ENCODE data around the gene NHSL1. TPM values are rescaled to one million over a fixed set of nuclear protein-coding genes. Genes with fewer than 3 reads are reported as not detected.
"Not testable (repeated sequence)": the region's sequence is repeated elsewhere in the genome, so short reads cannot be mapped to it uniquely, and the experiment has no call there.

NHSL1 gene
- polyA plus RNA-seq, 3 donors, result 10.1 to 11.6 (median 10.8) TPM

DNA sequence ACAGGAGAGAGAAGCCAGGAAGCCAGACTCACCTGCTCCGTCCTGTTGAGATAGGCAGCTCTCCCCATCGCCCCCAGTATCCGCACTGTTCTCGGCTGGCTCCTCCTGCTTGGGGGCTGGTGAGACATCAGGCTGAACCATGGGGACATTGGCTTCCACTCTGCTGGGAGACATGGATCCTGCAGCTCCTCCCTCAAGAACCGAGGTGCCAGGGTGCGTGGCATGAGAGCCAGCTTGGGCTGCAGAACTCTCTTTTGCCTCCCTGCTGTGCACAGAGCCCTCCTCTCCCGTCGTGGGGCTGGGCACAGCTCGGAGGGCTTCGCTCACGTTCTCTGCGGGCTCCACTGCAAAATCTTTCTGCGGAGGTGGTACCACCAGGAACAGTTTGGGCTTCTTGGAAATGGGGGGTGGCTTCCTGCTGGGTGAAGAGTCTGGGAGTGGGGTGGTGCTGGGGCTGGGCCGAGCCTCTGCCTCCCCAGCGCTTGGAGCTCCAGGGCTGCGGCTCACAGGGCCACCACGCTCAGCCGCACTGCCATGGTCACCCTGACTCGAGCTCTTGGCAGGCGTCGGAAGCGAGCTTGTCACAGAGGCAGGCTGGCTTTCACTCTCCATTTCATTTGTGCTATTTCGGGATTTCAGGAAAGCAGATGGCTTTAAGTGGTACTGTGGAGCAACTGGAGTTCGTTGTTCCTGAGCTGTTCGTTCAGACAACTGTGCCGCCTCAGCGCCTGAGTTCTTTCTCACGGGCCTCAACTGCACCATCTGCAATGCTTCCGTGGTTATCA, 68.7 kb downstream of the NHSL1 start:
- DNase-seq (ENCODE audit: low read depth in 3 of 3, low spot score in 2 of 3), result no peak

DNA sequence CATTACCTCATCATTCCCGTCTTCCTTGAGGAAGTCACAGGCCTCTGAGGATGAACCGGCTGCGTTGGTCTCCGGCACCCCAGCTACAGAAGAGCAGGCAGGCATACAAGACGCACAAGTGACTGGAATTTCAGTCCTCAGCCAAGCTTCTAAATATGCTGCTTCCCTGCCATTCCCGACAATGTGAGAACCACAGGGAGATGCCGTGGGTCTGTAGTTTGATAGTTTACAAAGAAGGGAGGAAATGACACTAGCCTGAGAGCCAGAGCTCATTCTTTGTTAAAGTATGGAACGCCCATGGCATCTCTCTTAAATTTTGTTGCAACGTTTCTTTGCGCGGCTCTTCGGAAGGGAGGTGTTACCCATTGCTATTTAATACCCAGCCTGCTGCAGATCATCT, 69.5 kb downstream of the NHSL1 start:
- DNase-seq (ENCODE audit: low read depth in 3 of 3, low spot score in 2 of 3), result no peak

DNA sequence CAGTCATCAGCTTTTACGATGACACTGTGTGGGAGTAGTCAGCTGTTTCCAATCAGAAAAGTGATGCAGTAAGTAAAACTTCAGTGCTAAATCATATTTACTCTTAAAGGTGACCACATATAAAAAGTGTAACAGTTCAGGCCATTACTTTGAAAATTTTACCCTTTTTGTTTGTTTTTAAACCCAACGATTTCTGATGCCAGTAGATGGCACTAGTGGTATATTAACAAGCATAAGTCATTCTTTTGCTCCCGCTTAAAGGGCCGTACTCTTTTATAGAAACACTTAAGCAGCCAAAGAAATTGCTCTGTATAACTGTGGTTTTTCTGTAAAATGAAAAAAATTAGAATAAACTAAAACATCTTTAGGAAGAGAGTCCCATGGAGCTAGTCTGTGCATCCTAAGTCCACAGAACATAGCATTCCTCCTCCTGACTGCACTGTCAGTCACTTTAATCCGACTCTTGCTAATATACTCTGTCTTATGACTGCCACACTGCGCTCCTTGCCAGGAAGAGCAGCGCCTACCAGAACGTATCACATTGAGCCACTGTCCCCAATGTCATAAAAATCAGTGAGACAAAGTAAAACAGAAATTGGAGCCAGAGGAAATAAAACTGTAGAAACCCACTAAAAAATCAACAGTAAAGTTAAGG, 70.2 kb downstream of the NHSL1 start:
- peak in 1 of 3 donors; percentile 40 for DNase-seq (ENCODE audit: low read depth in 3 of 3, low spot score in 2 of 3)

DNA sequence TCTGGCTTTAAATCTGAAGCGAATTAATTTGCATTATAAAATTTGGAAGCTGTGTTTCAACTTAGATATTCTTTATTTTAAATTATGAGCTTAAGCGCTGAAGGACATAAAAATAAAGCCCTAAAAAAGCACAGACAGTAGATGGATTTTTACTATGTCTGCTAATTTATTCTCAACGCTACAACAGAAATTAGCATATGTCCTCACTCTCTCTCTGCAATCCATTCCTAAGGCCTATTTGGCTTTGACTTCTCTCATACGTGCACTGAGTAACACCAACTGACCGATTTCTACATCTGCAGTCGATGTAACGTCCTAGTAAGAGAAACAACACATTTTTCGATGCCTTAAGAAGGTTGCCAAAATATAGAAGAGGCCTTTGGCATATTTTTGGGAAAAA, 71.6 kb downstream of the NHSL1 start:
- DNase-seq (ENCODE audit: low read depth in 3 of 3, low spot score in 2 of 3), result no peak

DNA sequence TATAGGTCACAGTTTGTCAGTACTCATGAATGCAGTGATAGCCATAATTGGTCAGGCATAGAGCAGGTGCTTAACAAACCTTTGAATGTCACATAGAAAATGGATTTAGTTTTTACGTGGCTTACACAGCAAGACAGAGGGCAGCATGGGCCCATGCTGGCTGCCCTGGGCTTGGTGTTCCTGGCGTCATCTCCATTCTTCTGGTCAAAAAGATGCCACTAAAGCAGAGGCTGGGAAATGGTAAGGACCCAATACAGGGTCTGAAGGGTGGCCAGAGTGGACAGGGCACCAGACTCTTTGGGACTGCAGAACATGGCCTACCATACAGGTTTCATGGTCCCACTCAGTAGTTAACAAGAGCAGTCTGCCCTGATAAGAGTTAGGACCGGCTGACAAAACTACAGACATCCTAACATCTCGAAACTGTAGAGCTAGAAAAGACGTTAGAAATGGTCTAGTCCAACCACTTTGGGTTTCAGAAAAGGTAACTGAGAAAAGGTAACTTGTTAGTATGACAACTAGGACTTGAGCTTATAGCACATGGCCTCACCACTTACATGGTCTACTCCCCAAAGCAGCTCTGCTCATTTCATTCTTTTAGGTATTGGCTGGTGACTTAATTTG, 72.7 kb downstream of the NHSL1 start:
- DNase-seq (ENCODE audit: low read depth in 3 of 3, low spot score in 2 of 3), result no peak

DNA sequence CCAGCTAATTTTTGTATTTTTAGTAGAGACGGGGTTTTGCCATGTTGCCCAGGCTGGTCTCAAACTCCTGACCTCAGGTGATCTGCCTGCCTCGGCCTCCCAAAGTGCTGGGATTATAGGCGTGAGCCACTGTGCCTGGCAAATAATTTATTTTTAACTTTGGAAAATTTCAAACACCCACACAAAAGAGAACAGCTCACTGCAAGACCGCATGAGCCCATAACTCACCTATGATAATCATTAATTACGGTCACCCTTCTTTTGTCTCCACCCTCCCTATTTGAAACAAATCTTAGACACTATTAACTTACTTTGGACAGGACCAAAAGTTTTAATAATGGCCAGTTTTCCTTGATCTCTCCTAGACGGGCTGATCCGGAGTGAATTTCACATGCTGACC, 74.0 kb downstream of the NHSL1 start:
- DNase-seq (ENCODE audit: low read depth in 3 of 3, low spot score in 2 of 3), result not testable (repeated sequence)

DNA sequence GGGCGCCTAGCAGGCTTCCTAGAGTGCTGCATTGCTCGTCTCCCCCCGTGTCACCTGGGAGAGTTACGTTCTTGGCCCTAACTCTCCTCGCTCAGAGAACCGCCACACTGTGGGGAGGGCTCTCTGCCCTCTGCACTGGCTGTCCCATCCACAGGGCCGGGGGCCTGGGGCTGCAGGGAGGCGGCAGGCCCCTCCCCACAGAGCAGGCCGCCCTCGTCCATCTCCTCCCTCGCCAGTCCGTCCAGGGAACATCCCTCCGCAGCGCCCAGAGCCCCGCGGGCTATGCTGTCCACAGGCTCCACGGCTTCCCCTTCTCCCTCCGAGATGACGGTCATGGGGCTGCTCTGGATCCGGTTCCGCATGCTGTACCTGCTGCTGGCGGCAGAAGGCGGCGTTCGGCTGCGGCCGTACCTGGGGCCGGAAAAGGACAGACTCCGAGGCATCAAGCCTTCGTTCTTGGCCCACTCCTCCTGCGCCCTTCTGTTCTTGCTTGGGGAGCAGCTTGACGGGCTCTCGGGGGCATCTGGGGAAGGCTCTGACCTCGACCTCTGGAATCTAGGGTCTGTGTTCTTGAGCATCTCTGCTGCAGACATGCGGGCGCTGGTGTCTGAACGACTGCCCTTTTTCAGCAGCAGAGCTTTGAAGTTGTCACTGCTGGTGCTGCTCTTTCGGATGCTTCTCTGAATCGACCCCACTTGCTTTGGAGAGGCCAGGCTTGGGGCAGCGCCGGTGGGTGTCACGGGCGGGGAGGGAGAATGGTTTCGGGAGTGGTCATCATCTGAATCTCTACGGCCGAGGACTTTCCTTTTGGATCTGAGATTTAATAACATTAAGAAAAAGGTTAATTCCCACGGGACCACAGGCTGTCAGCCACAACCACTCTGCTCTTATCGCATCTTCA, 75.0 kb downstream of the NHSL1 start:
- DNase-seq (ENCODE audit: low read depth in 3 of 3, low spot score in 2 of 3), result no peak

DNA sequence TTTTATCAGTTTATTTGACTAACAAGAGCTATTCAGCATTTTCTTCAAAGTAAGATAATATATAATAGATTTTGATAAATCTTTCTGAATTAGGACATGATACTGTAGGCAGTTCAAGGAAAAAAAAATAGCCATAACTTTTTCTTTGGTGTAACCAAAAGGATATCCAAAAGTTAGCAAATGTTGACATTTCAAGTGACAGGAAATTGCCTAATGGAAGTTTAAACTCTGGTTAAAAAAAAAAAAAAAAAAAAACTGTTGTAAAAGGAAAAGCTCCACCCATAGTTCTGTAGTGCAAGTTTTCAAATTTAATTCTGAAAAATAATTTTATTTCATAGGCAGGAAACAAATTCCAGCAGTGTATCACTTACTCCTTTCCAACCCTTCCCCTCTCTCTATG, 76.4 kb downstream of the NHSL1 start:
- no peak for DNase-seq (ENCODE audit: low read depth in 3 of 3, low spot score in 2 of 3)

DNA sequence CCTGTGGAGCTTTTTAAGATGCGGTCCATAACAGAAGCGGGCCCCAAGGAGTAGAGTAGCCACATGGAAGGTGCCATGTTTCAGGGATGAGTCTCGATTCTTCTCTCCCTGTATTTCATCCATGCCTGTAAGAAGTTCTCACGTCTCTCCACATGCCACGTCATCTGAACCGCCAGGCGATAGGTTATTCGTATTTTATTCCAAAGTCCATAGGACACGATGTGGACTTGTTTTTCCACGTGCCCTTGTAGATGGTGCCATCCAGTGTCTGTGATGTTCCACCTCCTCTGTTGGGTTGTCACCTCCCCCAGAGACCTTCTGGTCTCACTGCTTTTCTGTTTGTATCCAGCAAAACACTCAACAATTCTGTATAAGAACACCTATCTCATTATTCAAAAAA, 77.7 kb downstream of the NHSL1 start:
- no peak for DNase-seq (ENCODE audit: low read depth in 3 of 3, low spot score in 2 of 3)

DNA sequence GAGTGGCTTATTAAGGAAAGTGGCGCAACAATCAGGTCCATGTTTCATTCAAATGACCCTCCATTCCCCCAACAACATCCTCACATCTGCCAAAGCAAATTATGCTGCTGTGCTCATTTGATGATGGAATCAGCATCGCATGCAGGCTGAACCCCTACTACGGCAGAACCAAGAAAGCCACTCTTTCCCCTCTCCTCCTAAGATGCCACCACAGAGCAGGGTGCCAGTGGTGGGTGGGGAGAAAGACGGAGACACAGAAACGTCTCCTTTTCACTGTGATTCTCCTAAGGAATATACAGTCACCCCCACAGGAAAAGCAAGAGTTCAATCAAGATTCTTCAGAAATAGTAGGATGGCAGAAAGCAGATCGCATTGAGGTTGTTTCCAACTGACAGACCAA, 78.2 kb downstream of the NHSL1 start:
- DNase-seq (ENCODE audit: low read depth in 3 of 3, low spot score in 2 of 3), result no peak

DNA sequence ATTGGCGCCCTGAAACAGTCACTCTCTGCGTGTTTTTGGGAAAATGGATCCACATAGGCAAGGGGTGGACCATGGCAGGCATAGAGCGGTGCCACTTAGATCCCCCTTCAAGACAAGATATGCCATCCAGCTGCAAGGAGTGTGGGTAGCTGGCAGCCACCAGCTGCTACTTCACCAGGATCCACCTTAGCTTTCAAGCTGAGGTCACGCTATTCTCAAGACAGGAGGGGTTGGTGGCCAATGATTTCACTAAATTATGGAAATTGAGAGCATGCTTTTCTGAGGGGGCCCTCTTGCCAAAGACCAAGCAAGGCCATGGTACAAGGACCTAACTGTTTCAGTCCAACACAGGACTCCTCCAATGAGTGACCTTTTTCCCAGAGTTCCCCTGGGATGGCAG, 78.9 kb downstream of the NHSL1 start:
- DNase-seq (ENCODE audit: low read depth in 3 of 3, low spot score in 2 of 3), result no peak

DNA sequence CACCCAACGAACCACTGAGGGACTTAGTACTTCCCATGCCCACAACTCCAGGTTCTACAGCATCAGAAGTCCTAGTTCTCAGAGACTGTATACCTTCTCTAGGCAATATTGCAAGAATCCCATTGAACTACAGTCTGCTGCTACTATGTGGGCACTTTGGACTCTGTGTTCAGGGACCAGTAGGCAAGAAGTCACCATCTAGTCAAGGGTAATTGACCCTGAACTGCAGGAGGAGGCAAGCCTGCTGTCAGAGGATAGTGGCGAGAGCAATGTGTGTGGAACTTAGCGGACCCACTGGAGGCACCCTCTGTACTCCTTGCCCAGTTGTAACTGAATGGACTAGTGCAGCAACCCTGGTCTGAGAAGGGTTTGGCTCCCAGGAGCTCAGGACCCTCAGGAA, 79.5 kb downstream of the NHSL1 start:
- DNase-seq (ENCODE audit: low read depth in 3 of 3, low spot score in 2 of 3), result no peak

DNA sequence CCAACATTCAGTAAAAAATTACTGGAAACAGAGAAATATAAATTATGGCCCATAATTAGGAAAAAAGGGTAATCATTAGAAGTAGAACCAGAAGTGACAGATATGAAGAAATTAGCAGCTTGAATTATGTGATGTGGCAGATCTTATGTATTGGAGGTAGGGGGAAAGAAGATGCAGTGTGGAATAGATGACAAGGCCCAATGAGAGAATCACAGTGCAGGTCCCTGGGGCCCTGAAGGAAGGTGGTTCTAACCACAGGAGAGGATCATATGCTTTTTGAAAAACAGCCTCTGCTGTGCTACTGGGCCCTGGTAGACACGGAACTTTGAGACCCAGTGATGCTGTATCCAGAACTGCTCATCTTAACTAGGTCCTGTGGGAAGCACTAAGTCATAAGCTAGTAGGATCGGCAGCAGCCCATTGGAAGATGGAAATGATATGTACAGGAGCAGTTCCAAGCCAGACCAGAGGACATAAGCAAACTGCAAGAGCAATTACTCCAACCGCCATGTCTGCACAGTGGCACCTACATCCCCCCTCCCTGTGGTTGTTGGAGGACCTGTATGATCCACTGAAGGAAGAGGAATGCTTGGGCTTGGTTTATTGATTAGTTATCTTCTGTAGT, 81.1 kb downstream of the NHSL1 start:
- DNase-seq (ENCODE audit: low read depth in 3 of 3, low spot score in 2 of 3), result no peak

DNA sequence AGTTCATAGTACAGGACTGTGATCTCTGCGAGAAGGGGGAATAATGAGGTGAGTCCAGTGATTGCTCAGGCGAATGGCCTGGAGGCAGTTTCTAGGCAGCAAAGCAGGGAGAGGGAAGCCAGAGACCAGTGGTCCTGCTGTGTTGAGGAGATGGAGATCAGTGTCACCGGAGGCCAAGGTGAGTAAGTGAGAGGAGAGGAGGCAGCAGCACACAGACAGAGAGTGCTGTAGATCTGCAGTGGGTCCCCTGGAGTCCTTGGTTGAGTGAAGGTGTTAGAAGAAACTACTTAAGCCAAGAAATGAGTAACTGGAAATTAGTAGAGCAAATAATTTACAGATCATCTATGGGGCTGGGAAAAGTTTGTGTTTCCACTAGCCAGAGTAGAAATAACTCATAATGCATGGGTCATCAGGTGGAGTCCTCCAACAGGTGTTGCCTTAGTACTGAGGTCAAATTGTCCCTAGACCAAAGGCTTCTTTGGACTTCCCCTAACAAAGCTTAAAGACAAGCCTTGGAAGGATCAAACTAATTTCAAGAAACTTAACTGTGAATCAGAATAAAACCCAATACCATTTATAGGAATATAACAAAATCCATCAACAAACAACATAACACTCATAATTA, 81.7 kb downstream of the NHSL1 start:
- no peak for DNase-seq (ENCODE audit: low read depth in 3 of 3, low spot score in 2 of 3)

DNA sequence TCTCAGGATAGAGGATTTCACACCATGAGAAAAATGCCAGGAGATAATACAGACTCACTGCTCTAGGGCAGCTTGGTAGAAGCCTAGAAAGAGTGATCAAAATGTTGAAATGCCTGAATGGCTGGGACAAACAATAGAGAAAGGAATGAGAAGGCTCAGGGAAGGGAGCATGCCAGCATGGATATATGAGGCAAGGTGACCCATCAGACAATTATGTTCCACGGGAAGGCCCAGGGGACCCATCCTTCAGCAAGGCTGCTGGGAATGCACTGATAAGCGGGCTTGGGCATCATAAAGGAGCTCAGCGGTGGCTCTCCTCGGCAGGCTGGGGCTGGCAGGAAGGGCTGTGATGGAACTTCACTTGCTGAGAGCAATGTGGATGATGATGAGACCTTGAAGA, 83.1 kb downstream of the NHSL1 start:
- DNase-seq (ENCODE audit: low read depth in 3 of 3, low spot score in 2 of 3), result no peak

DNA sequence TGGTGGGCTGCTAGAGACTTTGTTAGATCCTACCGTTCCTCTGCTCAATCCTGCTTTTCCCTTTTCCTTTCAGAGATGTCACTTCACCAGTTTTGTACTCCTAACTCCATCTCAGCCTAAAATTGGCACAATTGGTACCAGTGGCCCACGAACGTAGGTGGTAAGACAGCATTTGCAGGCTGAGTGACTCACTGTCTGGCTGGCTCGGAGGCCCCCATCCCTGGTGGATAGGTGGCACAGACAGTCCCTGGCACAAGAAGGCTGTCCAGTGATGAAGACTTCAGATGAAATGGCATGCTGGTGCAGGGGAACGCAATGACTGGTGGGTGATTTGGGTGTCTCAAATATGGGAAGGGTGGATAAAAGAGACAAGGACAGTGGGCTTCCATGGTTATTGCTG, 84.2 kb downstream of the NHSL1 start:
- DNase-seq (ENCODE audit: low read depth in 3 of 3, low spot score in 2 of 3), result no peak

DNA sequence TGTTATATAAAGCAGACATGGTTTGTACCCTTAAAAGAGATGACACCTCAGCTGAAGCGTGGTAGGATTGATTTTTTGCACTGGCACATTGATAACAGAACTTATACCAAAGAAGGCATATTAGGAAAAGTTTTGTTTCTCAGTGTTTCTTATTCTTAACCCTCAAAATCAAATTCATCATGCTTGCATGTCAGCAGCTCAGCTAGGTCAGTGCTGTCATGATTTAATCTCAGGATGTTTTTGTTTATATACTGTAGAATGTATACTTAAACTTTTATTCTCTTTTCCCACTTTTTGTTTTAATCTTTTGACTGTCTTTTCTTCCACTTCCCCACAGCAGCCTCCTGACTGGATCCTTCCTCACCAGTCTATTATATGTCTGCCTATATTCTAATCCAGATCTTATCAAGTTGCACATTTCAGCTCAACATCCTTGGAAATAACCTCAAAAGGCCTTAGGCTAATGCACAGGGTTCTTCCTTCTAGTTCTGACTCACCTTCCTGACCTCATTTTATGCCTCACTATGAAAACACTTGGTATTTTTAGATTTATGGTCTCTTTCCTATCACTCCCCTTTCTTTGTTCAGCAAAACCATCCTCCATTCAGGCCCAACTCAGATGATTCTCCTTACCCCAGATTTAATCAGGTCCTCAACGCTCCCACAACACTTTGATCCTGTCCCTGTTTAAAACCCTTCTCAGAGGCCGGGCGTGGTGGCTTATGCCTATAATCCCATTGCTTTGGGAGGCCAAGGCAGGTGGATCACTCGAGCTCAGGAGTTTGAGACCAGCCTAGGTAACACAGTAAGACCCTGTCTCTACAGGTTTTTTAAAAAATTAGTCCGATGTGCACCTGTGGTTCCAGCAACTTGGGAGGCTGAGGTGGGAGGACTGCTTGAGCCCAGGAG, 88.1 kb downstream of the NHSL1 start:
- no peak for DNase-seq (ENCODE audit: low read depth in 3 of 3, low spot score in 2 of 3)

DNA sequence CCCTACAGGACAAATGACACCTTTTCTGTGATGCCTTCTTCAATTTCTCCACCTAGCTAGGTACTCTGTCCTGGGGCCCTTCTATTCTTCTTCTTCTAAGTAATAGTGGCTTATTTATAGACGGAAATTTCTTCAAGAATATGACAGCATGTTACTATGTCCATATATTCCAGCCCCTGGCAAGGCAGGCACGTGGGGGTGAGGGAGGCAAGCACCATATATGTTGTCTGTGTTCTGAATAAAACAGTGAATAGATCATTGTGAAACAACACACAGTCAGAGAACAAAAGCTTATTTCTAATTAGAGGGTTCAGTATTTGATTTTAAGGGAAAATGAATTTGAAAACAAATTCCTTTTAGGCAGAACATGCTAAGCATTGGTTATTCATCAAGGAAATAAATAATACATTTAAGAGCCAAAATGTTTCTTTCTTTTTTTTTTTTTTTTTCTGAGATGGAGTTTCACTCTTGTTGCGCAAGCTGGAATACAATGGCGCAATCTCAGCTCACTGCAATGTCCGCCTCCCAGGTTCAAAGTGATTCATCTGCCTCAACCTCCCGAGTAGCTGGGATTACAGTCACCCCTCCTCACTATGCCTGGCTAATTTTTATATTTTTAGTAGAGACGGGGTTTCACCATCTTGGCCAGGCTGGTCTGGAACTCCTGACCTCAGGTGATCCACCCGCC, 89.1 kb downstream of the NHSL1 start:
- no peak for DNase-seq (ENCODE audit: low read depth in 3 of 3, low spot score in 2 of 3)

DNA sequence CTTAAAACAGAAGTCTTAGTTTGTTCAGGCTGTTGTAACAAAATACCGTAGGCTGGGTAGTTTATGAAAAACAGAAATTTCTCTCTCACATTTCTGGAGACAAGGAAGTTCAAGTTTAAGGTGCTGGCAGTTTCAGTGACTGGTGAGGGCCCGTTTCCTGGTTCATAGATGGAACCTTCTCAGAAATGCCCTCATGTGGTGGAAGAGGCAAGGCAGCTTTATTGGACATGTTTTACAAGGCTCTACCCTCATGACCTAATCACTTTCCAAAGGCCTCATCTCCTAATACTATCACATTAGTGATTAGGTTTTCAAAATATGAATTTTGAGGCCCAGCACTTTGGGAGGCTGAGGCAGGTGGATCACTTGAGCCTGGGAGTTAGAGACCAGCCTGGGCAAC, 92.9 kb downstream of the NHSL1 start:
- DNase-seq (ENCODE audit: low read depth in 3 of 3, low spot score in 2 of 3), result no peak

All from right renal cortex interstitium (tissue), 3 donors.